Measurements from ENCODE around the gene ARL5B. TPM values are rescaled to one million over a fixed set of nuclear protein-coding genes. Genes with fewer than 3 reads are reported as not detected.
A peak's percentile ranks its signal among the peaks of the same experiment; 100 is the strongest.

The ARL5B gene
- total RNA-seq, 1 donor from 2014 or later: 22.9 TPM

DNA sequence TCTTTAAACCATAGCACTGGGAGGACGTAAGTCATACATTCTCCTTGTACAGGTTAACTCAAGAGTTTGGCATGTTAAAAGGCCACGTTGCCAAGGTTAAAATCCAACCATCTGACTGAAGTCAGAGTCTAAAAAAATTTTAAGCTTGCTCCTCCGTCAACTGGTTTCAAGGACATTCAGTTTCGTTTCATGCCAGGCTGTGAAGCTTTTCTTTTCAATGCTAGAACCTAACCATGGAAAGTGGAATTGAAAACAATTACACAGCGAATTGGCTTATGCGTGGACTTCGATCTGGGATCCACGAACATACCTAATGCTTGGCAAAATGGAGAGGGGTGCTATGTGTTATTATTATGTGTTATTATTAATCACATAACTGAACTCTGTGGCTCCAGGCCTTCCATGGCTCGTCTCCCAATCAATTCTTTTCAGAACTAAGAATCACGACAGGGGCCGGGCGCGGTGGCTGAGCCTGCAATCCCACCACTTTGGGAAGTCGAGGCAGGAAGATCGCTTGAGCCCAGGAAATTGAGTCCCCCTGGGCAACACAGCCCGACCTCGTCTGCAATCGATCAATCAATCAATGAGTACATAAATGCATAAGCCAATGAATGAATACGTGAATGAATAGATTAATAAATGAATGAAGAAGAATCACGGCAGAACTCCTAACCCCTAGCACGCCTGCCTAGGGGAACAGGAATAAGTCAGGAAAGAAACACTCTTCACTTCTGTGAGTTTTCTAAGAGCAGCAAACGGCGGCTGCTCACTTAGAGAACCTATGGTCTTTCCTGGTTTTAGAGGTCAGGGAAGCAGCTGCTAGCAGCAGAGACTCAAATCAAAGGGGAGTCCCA lies 733 bp upstream of the ARL5B start:
- H3K4me3 Mint-ChIP-seq (ENCODE audit: unreplicated experiment): peak overlapping the region; percentile 100
- DNase-seq (ENCODE audit: low spot score): peak; percentile 9
- peaks cover 3% of the 10 kb centered on the region for H3K36me3 Mint-ChIP-seq (ENCODE audit: low read depth, unreplicated experiment)
- H3K9me3 Mint-ChIP-seq (ENCODE audit: unreplicated experiment): no peaks in the 10 kb centered on the region
- TF ChIP-seq, protein P1, sequence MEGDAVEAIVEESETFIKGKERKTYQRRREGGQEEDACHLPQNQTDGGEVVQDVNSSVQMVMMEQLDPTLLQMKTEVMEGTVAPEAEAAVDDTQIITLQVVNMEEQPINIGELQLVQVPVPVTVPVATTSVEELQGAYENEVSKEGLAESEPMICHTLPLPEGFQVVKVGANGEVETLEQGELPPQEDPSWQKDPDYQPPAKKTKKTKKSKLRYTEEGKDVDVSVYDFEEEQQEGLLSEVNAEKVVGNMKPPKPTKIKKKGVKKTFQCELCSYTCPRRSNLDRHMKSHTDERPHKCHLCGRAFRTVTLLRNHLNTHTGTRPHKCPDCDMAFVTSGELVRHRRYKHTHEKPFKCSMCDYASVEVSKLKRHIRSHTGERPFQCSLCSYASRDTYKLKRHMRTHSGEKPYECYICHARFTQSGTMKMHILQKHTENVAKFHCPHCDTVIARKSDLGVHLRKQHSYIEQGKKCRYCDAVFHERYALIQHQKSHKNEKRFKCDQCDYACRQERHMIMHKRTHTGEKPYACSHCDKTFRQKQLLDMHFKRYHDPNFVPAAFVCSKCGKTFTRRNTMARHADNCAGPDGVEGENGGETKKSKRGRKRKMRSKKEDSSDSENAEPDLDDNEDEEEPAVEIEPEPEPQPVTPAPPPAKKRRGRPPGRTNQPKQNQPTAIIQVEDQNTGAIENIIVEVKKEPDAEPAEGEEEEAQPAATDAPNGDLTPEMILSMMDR (IDR thresholded peaks at IDR 0.05; ENCODE audit: unreplicated experiment): no peak
- peak overlapping the region; percentile 97 for H3K27ac Mint-ChIP-seq (ENCODE audit: unreplicated experiment)
- peaks cover 25% of the 10 kb centered on the region for H3K4me1 Mint-ChIP-seq (ENCODE audit: unreplicated experiment)
- H3K27me3 Mint-ChIP-seq (ENCODE audit: unreplicated experiment): peaks cover 5% of the 10 kb centered on the region

DNA sequence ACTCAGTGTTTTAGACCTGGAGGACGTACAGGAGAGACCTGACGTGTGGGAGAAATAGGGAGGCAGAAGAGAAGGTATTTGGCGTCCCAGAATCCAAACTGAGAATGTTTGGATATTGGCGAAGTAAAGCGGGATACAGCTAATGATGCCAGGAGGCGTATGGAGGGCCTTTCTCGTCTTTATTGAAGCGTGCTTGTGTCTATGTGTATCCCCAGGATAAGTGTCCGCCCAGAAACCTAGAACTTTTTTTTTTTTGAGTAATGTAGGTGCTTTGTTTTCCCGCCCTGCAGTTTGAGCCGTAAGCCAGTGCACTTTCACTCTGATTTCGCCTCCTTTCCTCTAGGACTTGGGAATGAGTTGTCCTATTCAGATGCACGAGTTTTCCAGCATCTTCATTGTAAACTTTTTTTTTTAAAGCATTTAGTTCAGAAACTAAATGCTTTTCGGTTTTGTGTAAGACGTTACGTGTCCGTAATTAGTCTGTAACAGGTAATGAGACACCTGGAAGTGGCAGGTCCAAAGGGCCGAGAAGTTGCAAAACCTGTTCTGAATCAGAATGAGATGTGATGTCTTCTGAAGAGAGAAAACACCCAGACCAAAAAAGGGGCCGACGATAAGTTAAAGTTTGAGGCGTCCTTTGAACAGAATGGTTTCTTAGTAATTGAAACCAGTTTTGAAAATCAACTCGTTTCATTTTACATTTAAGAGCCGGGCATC lies 746 bp downstream of the ARL5B start:
- Mint-ChIP-seq H3K36me3 (ENCODE audit: low read depth, unreplicated experiment) (peaks cover 3% of the 10 kb centered on the region), H3K4me1 (ENCODE audit: unreplicated experiment) (peaks cover 25% of the 10 kb centered on the region), H3K4me3 (ENCODE audit: unreplicated experiment) (peak overlapping the region; percentile 100), H3K9me3 (ENCODE audit: unreplicated experiment) (no peaks in the 10 kb centered on the region), H3K27me3 (ENCODE audit: unreplicated experiment) (peaks cover 5% of the 10 kb centered on the region), H3K27ac (ENCODE audit: unreplicated experiment) (peak overlapping the region; percentile 96)
- no peak for DNase-seq (ENCODE audit: low spot score)
- TF ChIP-seq, protein P1 (IDR thresholded peaks at IDR 0.05; ENCODE audit: unreplicated experiment): no peak

DNA sequence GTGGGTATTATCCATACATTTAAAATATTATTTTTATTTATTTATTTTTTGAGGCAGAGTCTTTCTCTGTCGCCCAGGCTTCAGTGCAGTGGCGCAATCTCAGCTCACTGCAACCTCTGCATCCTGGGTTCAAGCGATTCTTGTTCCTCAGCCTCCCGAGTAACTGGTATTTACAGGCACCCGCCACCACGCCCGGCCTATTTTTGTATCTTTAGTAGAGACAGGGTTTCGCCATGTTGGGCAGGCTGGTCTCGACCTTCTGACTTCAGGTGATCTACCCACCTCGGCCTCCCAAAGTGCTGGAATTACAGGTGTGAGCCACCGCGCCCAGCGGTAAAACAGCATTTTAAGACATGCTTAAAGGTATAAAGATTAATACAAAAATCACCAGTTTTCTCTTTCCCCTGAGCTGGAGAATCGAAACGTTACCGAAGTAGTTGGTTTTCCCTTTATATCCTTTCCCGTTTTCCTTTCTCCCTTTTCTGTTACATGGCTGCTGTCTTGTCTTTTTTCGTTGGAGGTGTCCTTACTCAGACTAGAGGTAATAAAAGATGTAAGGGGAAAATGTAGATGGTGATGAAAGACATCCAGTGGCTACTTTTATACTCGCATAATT lies 1.7 kb downstream of the ARL5B start:
- no peak for DNase-seq (ENCODE audit: low spot score)
- Mint-ChIP-seq H3K27me3 (ENCODE audit: unreplicated experiment) (peaks cover 5% of the 10 kb centered on the region), H3K4me3 (ENCODE audit: unreplicated experiment) (peak overlapping the region; percentile 63), H3K36me3 (ENCODE audit: low read depth, unreplicated experiment) (peaks cover 3% of the 10 kb centered on the region), H3K27ac (ENCODE audit: unreplicated experiment) (no peak overlapping the region), H3K4me1 (ENCODE audit: unreplicated experiment) (peaks cover 30% of the 10 kb centered on the region), H3K9me3 (ENCODE audit: unreplicated experiment) (no peaks in the 10 kb centered on the region)
- TF ChIP-seq, protein P1 (IDR thresholded peaks at IDR 0.05; ENCODE audit: unreplicated experiment): no peak

DNA sequence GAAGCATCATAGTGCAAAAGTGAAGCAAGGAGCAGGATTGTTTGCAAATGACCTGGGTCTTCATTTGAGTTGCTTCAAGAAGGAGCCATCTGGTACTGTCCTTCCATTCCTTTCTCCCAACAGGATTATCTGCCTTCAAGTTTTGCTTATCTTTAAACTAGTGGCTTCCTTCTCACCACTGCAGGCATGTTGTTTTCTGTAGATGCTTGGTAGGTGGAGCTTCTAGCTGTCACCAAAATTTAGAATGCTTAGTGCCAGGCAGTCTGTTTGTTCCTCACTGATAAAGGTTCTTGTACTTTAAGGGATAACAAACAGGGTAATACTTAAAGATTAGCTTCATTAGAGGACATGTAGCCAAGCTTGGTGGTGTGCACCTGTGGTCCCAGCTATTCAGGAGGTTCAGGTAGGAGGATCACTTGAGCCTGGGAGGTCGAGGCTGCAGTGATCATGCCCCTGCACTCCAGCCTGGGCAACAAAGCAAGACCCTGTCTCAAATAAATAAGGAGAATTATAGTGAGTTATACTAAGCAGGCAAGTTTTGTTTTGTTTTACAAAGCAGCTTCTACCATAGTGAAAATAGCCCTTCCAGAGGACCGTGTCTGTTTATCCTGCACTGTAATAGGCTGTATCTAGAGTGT lies 5.7 kb downstream of the ARL5B start:
- DNase-seq (ENCODE audit: low spot score): no peak
- Mint-ChIP-seq H3K27me3 (ENCODE audit: unreplicated experiment) (peaks cover 2% of the 10 kb centered on the region), H3K9me3 (ENCODE audit: unreplicated experiment) (no peaks in the 10 kb centered on the region), H3K4me3 (ENCODE audit: unreplicated experiment) (no peak overlapping the region), H3K27ac (ENCODE audit: unreplicated experiment) (no peak overlapping the region), H3K4me1 (ENCODE audit: unreplicated experiment) (peaks cover 26% of the 10 kb centered on the region), H3K36me3 (ENCODE audit: low read depth, unreplicated experiment) (peaks cover 3% of the 10 kb centered on the region)
- TF ChIP-seq, protein P1 (IDR thresholded peaks at IDR 0.05; ENCODE audit: unreplicated experiment): no peak
